Activated CD8-positive, alpha-beta T cell treated with anti-CD3 and anti-CD28 coated beads for 36 hours (primary cell): Measurements from ENCODE around the gene DCLK3. TPM values are rescaled to one million over a fixed set of nuclear protein-coding genes. Genes with fewer than 3 reads are reported as not detected.
A peak's percentile ranks its signal among the peaks of the same experiment; 100 is the strongest.

Experiments used
- ATAC-seq: fragments of 200-7000 bp; cut with Tn5 transposase; one replicate; pipeline ENCODE4 v1.10.0; 2021; ENCODE audit warnings: mild to moderate bottlenecking, moderate library complexity
- CTCF ChIA-PET: fragments of 350-600 bp; sonication (Branson Sonifier 250); formaldehyde crosslinking; loops from one replicate; lab custom pipeline; 2021; ENCODE audit warnings: antibody characterized with exemption; lab: Charles Lee
- POLR2A ChIA-PET: fragments of 350-600 bp; sonication (Branson Sonifier 250); formaldehyde crosslinking; loops from one replicate; lab custom pipeline; 2021; ENCODE audit warnings: antibody characterized with exemption; lab: Charles Lee
- DNase-seq: peaks from one replicate; pipeline ENCODE4 v3.0.0-alpha.2; 2020
- H3K27ac Mint-ChIP-seq: one replicate; pipeline ENCODE4 v1.8.0; 2021; ENCODE audit warnings: mild to moderate bottlenecking, mixed read lengths
- H3K27me3 Mint-ChIP-seq: one replicate; pipeline ENCODE4 v1.8.0; 2021; ENCODE audit warnings: mixed read lengths
- H3K36me3 Mint-ChIP-seq: one replicate; pipeline ENCODE4 v1.8.0; 2021; ENCODE audit warnings: low read depth, mixed read lengths
- H3K4me1 Mint-ChIP-seq: one replicate; pipeline ENCODE4 v1.8.0; 2021; ENCODE audit warnings: low read depth, mixed read lengths
- H3K4me3 Mint-ChIP-seq: one replicate; pipeline ENCODE4 v1.8.0; 2021; ENCODE audit warnings: mild to moderate bottlenecking, moderate library complexity, mixed read lengths
- H3K9me3 Mint-ChIP-seq: one replicate; pipeline ENCODE4 v1.8.0; 2021; ENCODE audit warnings: mixed read lengths
- CTCF ChIP-seq: fragments of 200-600 bp; IDR thresholded peaks from one replicate; pipeline ENCODE4 v1.8.0; 2022; ENCODE audit warnings: antibody characterized with exemption, mild to moderate bottlenecking
- intact Hi-C: fragments of 100-400 bp; cut with micrococcal nuclease; formaldehyde crosslinking; loops from one replicate; pipeline ENCODE4 v1.10.0; 2022
- total RNA-seq, 2 experiments: library from RNA; stranded (reverse); gene quantifications; one replicate each; pipeline ENCODE4 v1.2.3, GENCODE V29; 2021

The DCLK3 gene
- total RNA-seq, 2 experiments from 2014 or later, result 0.05 TPM; not detected in 1

GRCh38 chr3:36704280-36704679 is 60.1 kb downstream of the DCLK3 start:
- intact Hi-C loops, result loop anchor here (10.0 kb wide), 1 partner anchor 739 kb away; no protein-coding TSS in a partner anchor
- no peak for TF ChIP-seq CTCF
- H3K36me3 Mint-ChIP-seq, result no peaks in the 10 kb centered on the region
- ATAC-seq (no peak), DNase-seq (no peak)
- CTCF ChIA-PET, result interaction anchor here (1.6 kb wide), 1 partner anchor 164 kb away, joined by 4 read pairs; no protein-coding TSS in a partner anchor
- H3K27me3 Mint-ChIP-seq, result peaks cover 1% of the 10 kb centered on the region
- H3K27ac Mint-ChIP-seq, result no peak overlapping the region
- H3K9me3 Mint-ChIP-seq, result no peaks in the 10 kb centered on the region
- POLR2A ChIA-PET, result interaction anchor here (0.8 kb wide), 1 partner anchor 213 kb away, joined by 3 read pairs; no protein-coding TSS in a partner anchor
- H3K4me3 Mint-ChIP-seq, result no peak overlapping the region
- H3K4me1 Mint-ChIP-seq, result peaks cover 3% of the 10 kb centered on the region

GRCh38 chr3:36701249-36701572 is 63.1 kb downstream of the DCLK3 start:
- H3K27ac Mint-ChIP-seq, result no peak overlapping the region
- H3K27me3 Mint-ChIP-seq, result peaks cover 1% of the 10 kb centered on the region
- H3K4me3 Mint-ChIP-seq, result no peak overlapping the region
- intact Hi-C loops, result loop anchor here (10.0 kb wide), 1 partner anchor 736 kb away; no protein-coding TSS in a partner anchor
- peak; percentile 14 for TF ChIP-seq CTCF
- no peaks in the 10 kb centered on the region for H3K9me3 Mint-ChIP-seq
- no peak for ATAC-seq
- POLR2A ChIA-PET, result no interaction called here
- DNase-seq, result no peak
- H3K4me1 Mint-ChIP-seq, result no peaks in the 10 kb centered on the region
- no peaks in the 10 kb centered on the region for H3K36me3 Mint-ChIP-seq
- CTCF ChIA-PET, result interaction anchor here (1.4 to 1.9 kb wide), 2 partner anchors 26 to 168 kb away, joined by 5 read pairs; no protein-coding TSS in a partner anchor

GRCh38 chr3:36700537-36701248 is 63.7 kb downstream of the DCLK3 start:
- no peaks in the 10 kb centered on the region for H3K36me3 Mint-ChIP-seq
- ChIA-PET CTCF (interaction anchor here (0.9 to 1.9 kb wide), 4 partner anchors 9 to 168 kb away, joined by 3 to 5 read pairs (median 4); no protein-coding TSS in a partner anchor), POLR2A (no interaction called here)
- intact Hi-C loops, result loop anchor here (10.0 kb wide), 1 partner anchor 736 kb away; no protein-coding TSS in a partner anchor
- DNase-seq (peak; percentile 61), ATAC-seq (peak; percentile 72)
- H3K9me3 Mint-ChIP-seq, result no peaks in the 10 kb centered on the region
- no peaks in the 10 kb centered on the region for H3K4me1 Mint-ChIP-seq
- H3K4me3 Mint-ChIP-seq, result no peak overlapping the region
- H3K27ac Mint-ChIP-seq, result no peak overlapping the region
- TF ChIP-seq CTCF, result peak; percentile 70
- peaks cover 1% of the 10 kb centered on the region for H3K27me3 Mint-ChIP-seq

- Mint-ChIP-seq H3K9me3 (no peaks in the 10 kb centered on the region), H3K27ac (no peak overlapping the region), H3K36me3 (no peaks in the 10 kb centered on the region), H3K4me3 (no peak overlapping the region), H3K4me1 (no peaks in the 10 kb centered on the region), H3K27me3 (peaks cover 1% of the 10 kb centered on the region)
- intact Hi-C loops, result no loop called here
- POLR2A ChIA-PET, result no interaction called here
- DNase-seq, result no peak
- no peak for ATAC-seq
- TF ChIP-seq CTCF, result no peak
- CTCF ChIA-PET, result no interaction called here
Measured at GRCh38 chr3:36698314-36698713, 66.0 kb downstream of the DCLK3 start.
